ENCODE data around the gene HELZ. TPM values are rescaled to one million over a fixed set of nuclear protein-coding genes. Genes with fewer than 3 reads are reported as not detected.

The HELZ gene
- total and polyA plus RNA-seq, 2 donors (not counting 1 experiment from before 2014, with no cell fraction given) = 10.4 to 97.8 TPM

- POLR2A ChIA-PET = no interaction called here
- intact Hi-C loops (cut with micrococcal nuclease) = no loop called here
Observed at GRCh38 chr17:67160791-67161190, 84.2 kb downstream of the HELZ start.

More at GRCh38 chr17:67160791-67161190, 84.2 kb downstream of the HELZ start:
- Histone ChIP-seq H3K4me3 (ENCODE audit: control extremely low read depth in 1 of 5, extremely low read depth in 1 of 5, insufficient read depth in 1 of 5, low read depth in 2 of 5, low read length in 4 of 5) (no peak overlapping the region), H3K27me3 (replicated peaks in 1 of 4; ENCODE audit: control extremely low read depth in 1 of 4, control insufficient read depth in 3 of 4, insufficient read depth in 4 of 4, low read length in 3 of 4) (no peaks in the 10 kb centered on the region), H3K4me1 (ENCODE audit: control insufficient read depth in 2 of 2, insufficient read depth in 2 of 2, low read length in 2 of 2) (no peaks in the 10 kb centered on the region), H4K20me1 (ENCODE audit: control insufficient read depth, insufficient read depth, low read length, poor library complexity, severe bottlenecking) (no peaks in the 10 kb centered on the region), H3K27ac (ENCODE audit: low read length in 2 of 2) (no peak overlapping the region), H3K4me2 (replicated peaks; ENCODE audit: low read depth, low read length, poor library complexity, severe bottlenecking) (no peak overlapping the region), H3K36me3 (replicated peaks in 1 of 2; ENCODE audit: control extremely low read depth in 1 of 2, control insufficient read depth in 1 of 2, extremely low read depth in 1 of 2, insufficient read depth in 2 of 2, low read length in 1 of 2) (peaks cover 10 to 38% of the 10 kb centered on the region in 2 experiments), H2AFZ (ENCODE audit: insufficient read depth, low read depth, low read length, poor library complexity, severe bottlenecking) (no peak overlapping the region), H3K79me2 (ENCODE audit: control insufficient read depth, insufficient read depth, low read length) (no peaks in the 10 kb centered on the region), H3K9me3 (ENCODE audit: control extremely low read depth in 1 of 3, control insufficient read depth in 2 of 3, insufficient read depth in 1 of 3, low read length in 2 of 3) (no peaks in the 10 kb centered on the region), H3K9ac (ENCODE audit: low read length) (no peak overlapping the region)
- Mint-ChIP-seq H3K4me3 (no peak overlapping the region), H3K4me1 (no peaks in the 10 kb centered on the region), H3K9me3 (ENCODE audit: insufficient read depth) (no peaks in the 10 kb centered on the region), H3K27me3 (no peaks in the 10 kb centered on the region), H3K27ac (no peak overlapping the region)
- WGBS (ENCODE audit: insufficient coverage) = no CpG with 5 or more reads among the region's 8 CpGs
- DNase-seq (no peak), ATAC-seq (ENCODE audit: low read depth) (no peak)
- CTCF ChIA-PET = no interaction called here
- no peak for TF ChIP-seq EZH2 (IDR thresholded peaks at IDR 0.05; ENCODE audit: borderline replicate concordance, insufficient read depth, low read depth, low read length, poor library complexity, severe bottlenecking)
- TF ChIP-seq CTCF (IDR thresholded peaks at IDR 0.05) = no peak

All from B cell (primary cell).